ENCODE measurements around the gene TAB2.

GRCh38 chr6:149409617-149410016 lies 92.1 kb downstream of the TAB2 start:
- TF ChIP-seq, protein P1, sequence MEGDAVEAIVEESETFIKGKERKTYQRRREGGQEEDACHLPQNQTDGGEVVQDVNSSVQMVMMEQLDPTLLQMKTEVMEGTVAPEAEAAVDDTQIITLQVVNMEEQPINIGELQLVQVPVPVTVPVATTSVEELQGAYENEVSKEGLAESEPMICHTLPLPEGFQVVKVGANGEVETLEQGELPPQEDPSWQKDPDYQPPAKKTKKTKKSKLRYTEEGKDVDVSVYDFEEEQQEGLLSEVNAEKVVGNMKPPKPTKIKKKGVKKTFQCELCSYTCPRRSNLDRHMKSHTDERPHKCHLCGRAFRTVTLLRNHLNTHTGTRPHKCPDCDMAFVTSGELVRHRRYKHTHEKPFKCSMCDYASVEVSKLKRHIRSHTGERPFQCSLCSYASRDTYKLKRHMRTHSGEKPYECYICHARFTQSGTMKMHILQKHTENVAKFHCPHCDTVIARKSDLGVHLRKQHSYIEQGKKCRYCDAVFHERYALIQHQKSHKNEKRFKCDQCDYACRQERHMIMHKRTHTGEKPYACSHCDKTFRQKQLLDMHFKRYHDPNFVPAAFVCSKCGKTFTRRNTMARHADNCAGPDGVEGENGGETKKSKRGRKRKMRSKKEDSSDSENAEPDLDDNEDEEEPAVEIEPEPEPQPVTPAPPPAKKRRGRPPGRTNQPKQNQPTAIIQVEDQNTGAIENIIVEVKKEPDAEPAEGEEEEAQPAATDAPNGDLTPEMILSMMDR (IDR thresholded peaks at IDR 0.05): no peak
- TF ChIP-seq POLR2AphosphoS5 (IDR thresholded peaks at IDR 0.05) (no peak), EP300 (IDR thresholded peaks at IDR 0.05) (no peak)

All from suprapubic skin (tissue), 4 donors.